GM12801 (cell line): ENCODE measurements around the gene GRM4.

Experiments used
- CTCF ChIP-seq: IDR thresholded peaks from one replicate; pipeline ENCODE4 v1.5.1; 2011; ENCODE audit warnings: control low read depth; ENCODE audit not compliant: insufficient read length; ENCODE audit errors: extremely low read depth

GRM4 gene

GRCh38 chr6:34094474-34095135, 51.3 kb downstream of the GRM4 start:
- TF ChIP-seq CTCF, result no peak

- TF ChIP-seq CTCF, result no peak
Observed at GRCh38 chr6:34093854-34094430, 51.9 kb downstream of the GRM4 start.

- no peak for TF ChIP-seq CTCF
Observed at GRCh38 chr6:34093206-34093605, 52.7 kb downstream of the GRM4 start.

- no peak for TF ChIP-seq CTCF
Observed at GRCh38 chr6:34092631-34093030, 53.3 kb downstream of the GRM4 start.

- no peak for TF ChIP-seq CTCF
Observed at GRCh38 chr6:34090935-34091334, 55.0 kb downstream of the GRM4 start.

GRCh38 chr6:34090529-34090928, 55.4 kb downstream of the GRM4 start:
- no peak for TF ChIP-seq CTCF

GRCh38 chr6:34086558-34086957, 59.3 kb downstream of the GRM4 start:
- TF ChIP-seq CTCF, result no peak
